ENCODE results near the gene PGGHG.

Gene PGGHG

DNA sequence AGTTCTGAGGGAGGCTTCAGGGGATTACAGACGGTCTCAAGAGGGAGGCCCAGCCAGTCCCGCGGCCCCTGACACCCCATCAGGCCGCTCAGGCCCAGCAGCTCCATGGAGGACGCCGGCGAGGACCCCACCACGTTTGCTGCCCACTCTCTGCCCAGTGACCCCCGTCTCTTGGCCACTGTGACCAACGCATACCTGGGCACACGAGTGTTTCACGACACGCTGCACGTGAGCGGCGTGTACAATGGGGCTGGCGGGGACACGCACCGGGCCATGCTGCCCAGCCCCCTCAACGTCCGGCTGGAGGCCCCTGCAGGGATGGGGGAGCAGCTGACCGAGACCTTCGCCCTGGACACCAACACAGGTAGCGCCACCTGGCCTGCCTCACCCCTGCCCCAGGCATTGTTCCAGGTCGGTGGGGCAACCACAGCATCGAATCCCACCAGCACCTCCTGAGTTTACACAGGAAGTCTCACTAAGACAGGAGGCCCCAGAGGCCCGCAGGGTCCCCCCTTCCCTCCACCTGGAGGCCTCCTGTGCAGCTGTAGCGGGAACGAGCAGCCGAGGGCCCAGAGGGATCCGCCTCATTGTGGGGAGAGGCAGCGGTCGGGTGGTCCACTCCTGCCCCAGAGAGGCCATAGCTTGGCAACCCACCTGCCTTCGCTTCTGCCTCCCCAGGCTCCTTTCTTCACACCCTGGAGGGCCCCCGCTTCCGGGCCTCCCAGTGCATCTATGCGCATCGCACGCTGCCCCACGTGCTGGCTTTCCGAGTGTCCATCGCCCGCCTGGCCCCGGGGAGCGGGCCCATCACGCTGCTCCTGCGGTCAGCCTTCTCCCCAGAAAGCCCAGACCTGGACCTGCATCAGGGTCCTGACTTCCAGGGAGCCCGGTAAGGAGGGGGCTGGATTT, 1.0 kb downstream of the PGGHG start:
- Histone ChIP-seq H3K4me1 (ENCODE audit: insufficient read depth, low read length) (peaks cover 3% of the 10 kb centered on the region; the same call in 1 of the 2 replicates), H3K27ac (ENCODE audit: low read length) (no peak overlapping the region), H3K27me3 (ENCODE audit: insufficient read depth, low read length) (peaks cover 19% of the 10 kb centered on the region), H3K36me3 (ENCODE audit: insufficient read depth, low read depth, low read length) (peaks cover 18% of the 10 kb centered on the region), H3K9ac (ENCODE audit: low read depth, low read length) (peak overlapping the region; percentile 48; the same call in 1 of the 2 replicates), H3K9me3 (ENCODE audit: insufficient read depth, low read depth, low read length) (no peaks in the 10 kb centered on the region), H3K4me3 (ENCODE audit: low read length) (peak overlapping the region; percentile 52; the same call in 1 of the 2 replicates)

DNA sequence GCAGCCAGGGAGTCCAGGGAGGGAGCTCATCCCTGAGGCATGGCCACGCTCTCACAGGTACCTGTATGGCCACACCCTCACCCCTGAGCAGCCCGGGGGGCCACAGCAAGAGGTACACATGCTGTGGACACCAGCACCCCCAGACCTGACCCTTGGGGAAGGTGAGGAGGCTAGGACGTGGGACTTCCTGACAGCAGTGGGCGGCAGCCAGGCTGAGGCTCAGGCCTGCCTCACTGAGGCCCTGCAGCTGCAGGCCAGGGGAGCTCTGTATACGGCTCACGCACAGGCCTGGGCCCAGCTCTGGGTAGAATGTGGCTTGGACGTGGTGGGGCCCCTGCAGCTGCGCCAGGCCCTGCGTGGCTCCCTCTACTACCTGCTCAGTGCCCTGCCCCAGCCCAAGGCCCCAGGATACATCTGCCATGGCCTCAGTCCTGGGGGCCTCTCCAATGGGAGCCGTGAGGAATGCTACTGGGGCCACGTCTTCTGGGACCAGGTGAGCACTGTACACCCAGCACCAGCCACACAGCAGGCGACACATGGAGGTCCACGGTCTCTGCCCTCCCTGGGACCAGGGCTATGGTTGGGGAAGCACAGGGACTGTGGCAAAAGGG, 1.8 kb downstream of the PGGHG start:
- Histone ChIP-seq H3K36me3 (ENCODE audit: insufficient read depth, low read depth, low read length) (peaks cover 18% of the 10 kb centered on the region), H3K27ac (ENCODE audit: low read length) (no peak overlapping the region)

DNA sequence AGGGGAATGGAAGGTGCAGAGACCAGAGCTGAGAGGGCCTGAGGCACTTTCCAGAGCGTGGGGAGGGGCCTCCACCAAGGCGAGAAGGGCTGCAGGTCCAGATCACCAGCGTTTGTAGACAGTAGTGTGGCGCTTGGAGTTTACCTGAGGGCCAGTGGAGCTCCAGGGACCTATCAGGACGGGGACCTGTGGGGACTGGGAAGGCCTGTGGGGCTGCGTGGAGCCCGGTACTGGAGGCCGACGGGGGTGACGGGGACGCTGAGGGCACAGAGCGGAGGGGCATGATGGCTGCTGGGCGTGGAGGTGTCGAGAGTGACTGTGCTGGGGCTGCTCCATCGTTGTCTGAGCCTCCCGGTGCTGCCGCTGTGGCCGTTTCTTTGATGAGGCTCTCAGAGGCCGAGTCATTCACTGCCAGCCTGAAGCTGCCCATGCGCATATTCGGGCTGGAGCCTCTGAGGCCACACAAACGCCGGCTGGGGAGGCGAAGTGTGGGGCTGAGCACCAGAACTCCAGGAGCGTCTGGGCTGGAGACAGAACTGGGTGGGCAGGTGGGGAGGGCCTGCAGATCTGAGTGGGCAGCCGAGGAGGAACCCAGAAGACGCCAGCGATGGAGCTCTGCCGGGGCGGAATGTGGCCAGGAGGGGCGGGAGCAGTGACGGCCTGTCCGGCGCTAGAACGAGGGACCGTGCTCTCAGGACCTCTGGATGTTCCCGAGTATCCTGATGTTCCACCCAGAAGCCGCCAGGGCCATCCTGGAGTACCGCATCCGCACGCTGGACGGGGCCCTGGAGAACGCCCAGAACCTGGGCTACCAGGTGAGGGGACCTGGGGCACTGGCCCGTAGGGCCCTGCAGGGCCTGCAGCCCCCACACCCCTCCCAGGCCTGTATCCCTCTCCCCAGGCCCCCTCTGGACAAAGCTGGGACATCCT, 2.6 kb downstream of the PGGHG start:
- no peak overlapping the region for H3K4me3 ChIP-seq (ENCODE audit: low read length)
- H3K27ac ChIP-seq (ENCODE audit: low read length): no peak overlapping the region
- H3K9me3 ChIP-seq (ENCODE audit: insufficient read depth, low read depth, low read length): no peaks in the 10 kb centered on the region
- H3K9ac ChIP-seq (ENCODE audit: low read depth, low read length): no peak overlapping the region
- H3K27me3 ChIP-seq (ENCODE audit: insufficient read depth, low read length): peaks cover 19% of the 10 kb centered on the region
- H3K4me1 ChIP-seq (ENCODE audit: insufficient read depth, low read length): peaks cover 3% of the 10 kb centered on the region; the same call in 1 of the 2 replicates
- peaks cover 18% of the 10 kb centered on the region for H3K36me3 ChIP-seq (ENCODE audit: insufficient read depth, low read depth, low read length)

More for the DNA sequence above, 1.8 kb downstream of the PGGHG start:
- Histone ChIP-seq H3K4me1 (ENCODE audit: insufficient read depth, low read length) (peaks cover 3% of the 10 kb centered on the region; the same call in 1 of the 2 replicates), H3K27me3 (ENCODE audit: insufficient read depth, low read length) (peaks cover 19% of the 10 kb centered on the region), H3K9me3 (ENCODE audit: insufficient read depth, low read depth, low read length) (no peaks in the 10 kb centered on the region), H3K9ac (ENCODE audit: low read depth, low read length) (no peak overlapping the region), H3K4me3 (ENCODE audit: low read length) (no peak overlapping the region)

DNA sequence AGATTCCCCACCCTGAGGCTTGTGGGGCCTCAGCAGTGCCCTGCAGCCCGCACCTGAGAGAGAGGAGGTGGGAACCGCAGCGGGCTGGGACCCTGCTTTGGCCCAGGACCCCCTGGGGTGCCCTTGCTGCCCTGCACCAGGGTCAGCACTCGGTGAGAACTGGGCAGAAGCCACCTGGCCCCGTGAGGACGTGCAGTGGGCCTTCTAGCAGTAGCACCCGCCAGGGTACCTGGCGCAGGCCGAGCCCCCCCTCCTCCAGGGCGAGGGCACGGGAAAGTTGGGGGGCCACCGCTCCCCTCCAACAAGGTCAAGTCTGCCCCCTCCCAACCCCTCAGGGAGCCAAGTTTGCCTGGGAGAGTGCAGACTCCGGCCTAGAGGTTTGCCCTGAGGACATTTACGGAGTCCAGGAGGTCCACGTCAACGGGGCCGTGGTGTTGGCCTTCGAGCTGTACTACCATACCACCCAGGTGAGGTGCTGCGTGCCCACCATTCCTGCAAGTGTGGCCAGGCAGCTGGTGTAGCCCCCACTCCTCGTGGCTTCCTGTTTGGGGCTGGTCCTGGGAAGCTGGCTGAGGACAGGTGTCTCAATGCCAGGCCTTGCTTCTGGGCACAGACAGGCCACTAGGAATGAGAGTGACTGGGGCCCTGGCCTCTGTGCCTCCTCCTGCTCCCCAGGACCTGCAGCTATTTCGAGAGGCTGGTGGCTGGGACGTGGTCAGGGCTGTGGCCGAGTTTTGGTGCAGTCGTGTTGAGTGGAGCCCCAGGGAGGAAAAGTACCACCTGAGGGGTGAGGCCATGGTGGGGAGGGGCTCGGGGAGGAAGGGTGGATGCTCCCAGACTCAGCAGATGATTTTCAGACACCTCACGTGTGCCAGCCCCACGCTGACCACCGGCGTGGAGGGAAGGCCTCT, 3.5 kb downstream of the PGGHG start:
- Histone ChIP-seq H3K4me1 (ENCODE audit: insufficient read depth, low read length) (peaks cover 3% of the 10 kb centered on the region; the same call in 1 of the 2 replicates), H3K4me3 (ENCODE audit: low read length) (no peak overlapping the region), H3K27ac (ENCODE audit: low read length) (no peak overlapping the region), H3K27me3 (ENCODE audit: insufficient read depth, low read length) (peaks cover 13% of the 10 kb centered on the region), H3K9ac (ENCODE audit: low read depth, low read length) (no peak overlapping the region), H3K9me3 (ENCODE audit: insufficient read depth, low read depth, low read length) (no peaks in the 10 kb centered on the region), H3K36me3 (ENCODE audit: insufficient read depth, low read depth, low read length) (peaks cover 18% of the 10 kb centered on the region)

DNA sequence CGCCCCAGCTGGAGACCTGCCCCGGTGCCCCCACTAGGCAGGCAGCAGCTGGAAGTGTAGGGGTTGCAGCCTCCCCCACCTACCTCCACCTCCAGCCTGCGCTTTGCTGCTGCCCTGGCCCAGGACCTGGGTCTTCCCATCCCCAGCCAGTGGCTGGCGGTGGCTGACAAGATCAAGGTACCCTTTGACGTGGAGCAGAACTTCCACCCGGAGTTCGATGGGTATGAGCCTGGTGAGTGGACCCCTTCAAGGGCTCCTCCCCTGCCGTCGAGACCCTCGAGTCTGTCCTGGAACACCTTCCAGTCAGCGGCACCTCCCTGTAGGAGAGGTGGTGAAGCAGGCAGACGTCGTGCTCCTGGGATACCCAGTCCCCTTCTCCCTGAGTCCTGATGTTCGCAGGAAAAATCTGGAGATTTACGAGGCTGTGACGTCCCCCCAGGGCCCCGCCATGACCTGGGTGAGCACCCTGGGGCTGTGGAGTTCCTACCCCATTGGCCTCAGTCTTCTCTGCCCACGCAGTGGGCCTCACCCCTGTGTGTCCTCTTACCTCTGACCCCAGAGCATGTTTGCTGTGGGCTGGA, 4.4 kb downstream of the PGGHG start:
- H3K4me1 ChIP-seq (ENCODE audit: insufficient read depth, low read length): no peaks in the 10 kb centered on the region; the same call in 1 of the 2 replicates
- peaks cover 18% of the 10 kb centered on the region for H3K36me3 ChIP-seq (ENCODE audit: insufficient read depth, low read depth, low read length)
- no peaks in the 10 kb centered on the region for H3K9me3 ChIP-seq (ENCODE audit: insufficient read depth, low read depth, low read length)
- H3K27ac ChIP-seq (ENCODE audit: low read length): no peak overlapping the region
- H3K27me3 ChIP-seq (ENCODE audit: insufficient read depth, low read length): peaks cover 4% of the 10 kb centered on the region
- no peak overlapping the region for H3K4me3 ChIP-seq (ENCODE audit: low read length)
- H3K9ac ChIP-seq (ENCODE audit: low read depth, low read length): no peak overlapping the region; the same call in 1 of the 2 replicates

DNA sequence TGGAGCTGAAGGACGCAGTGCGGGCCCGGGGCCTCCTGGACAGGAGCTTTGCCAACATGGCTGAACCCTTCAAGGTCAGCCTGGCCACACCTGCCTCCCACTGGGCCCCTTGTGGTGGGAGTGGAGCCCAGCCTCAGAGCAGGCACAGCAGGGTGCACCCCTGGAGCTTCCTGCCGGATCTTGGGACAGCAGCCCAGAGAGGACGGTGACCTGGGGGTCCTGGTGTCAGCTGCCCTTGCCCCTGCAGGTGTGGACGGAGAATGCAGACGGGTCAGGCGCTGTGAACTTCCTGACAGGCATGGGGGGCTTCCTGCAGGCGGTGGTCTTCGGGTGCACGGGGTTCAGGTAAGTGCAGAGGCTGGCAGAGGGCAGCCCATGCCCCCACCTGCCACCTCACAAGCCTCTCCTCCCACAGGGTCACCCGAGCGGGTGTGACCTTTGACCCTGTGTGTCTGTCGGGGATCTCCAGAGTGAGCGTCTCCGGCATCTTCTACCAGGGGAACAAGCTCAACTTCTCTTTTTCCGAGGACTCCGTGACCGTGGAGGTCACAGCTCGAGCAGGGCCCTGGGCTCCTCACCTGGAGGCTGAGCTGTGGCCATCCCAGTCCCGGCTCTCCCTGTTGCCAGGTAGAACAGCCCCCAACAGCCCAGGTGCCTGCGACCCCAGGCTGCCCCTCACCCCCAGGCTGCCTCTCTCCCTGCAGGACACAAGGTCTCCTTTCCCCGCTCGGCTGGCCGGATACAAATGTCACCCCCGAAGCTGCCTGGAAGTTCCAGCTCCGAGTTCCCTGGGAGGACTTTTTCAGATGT, 5.1 kb downstream of the PGGHG start:
- no peaks in the 10 kb centered on the region; the same call in 1 of the 2 replicates for H3K4me1 ChIP-seq (ENCODE audit: insufficient read depth, low read length)

DNA sequence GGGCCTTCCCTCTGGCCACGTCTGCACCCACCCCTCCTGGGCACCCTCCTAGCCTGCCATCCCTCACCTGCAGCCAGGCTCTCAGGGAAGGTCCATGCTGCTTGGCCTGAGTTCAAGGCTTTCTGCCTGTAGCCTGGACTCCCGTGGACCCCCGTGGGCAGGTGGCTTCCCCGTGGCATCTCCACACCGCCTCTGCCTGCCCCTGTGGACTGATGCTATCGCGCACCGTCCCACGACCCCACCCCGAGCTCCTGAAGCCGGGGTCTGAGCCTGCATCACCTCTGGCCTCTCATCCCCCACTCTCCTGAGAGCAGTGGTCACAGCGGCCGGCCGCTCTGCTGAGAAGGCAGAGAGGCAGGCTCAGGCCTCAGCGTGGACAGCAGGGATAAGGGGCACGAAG, 5.9 kb downstream of the PGGHG start:
- no peaks in the 10 kb centered on the region for H3K27me3 ChIP-seq (ENCODE audit: insufficient read depth, low read length)
- H3K9ac ChIP-seq (ENCODE audit: low read depth, low read length): no peak overlapping the region
- H3K4me1 ChIP-seq (ENCODE audit: insufficient read depth, low read length): no peaks in the 10 kb centered on the region; the same call in 1 of the 2 replicates
- no peaks in the 10 kb centered on the region for H3K9me3 ChIP-seq (ENCODE audit: insufficient read depth, low read depth, low read length)
- no peak overlapping the region for H3K27ac ChIP-seq (ENCODE audit: low read length)
- peaks cover 18% of the 10 kb centered on the region for H3K36me3 ChIP-seq (ENCODE audit: insufficient read depth, low read depth, low read length)
- H3K4me3 ChIP-seq (ENCODE audit: low read length): no peak overlapping the region

More for the DNA sequence above, 5.1 kb downstream of the PGGHG start:
- Histone ChIP-seq H3K36me3 (ENCODE audit: insufficient read depth, low read depth, low read length) (peaks cover 18% of the 10 kb centered on the region), H3K9me3 (ENCODE audit: insufficient read depth, low read depth, low read length) (no peaks in the 10 kb centered on the region), H3K9ac (ENCODE audit: low read depth, low read length) (no peak overlapping the region), H3K27me3 (ENCODE audit: insufficient read depth, low read length) (no peaks in the 10 kb centered on the region), H3K27ac (ENCODE audit: low read length) (no peak overlapping the region), H3K4me3 (ENCODE audit: low read length) (no peak overlapping the region)

DNA sequence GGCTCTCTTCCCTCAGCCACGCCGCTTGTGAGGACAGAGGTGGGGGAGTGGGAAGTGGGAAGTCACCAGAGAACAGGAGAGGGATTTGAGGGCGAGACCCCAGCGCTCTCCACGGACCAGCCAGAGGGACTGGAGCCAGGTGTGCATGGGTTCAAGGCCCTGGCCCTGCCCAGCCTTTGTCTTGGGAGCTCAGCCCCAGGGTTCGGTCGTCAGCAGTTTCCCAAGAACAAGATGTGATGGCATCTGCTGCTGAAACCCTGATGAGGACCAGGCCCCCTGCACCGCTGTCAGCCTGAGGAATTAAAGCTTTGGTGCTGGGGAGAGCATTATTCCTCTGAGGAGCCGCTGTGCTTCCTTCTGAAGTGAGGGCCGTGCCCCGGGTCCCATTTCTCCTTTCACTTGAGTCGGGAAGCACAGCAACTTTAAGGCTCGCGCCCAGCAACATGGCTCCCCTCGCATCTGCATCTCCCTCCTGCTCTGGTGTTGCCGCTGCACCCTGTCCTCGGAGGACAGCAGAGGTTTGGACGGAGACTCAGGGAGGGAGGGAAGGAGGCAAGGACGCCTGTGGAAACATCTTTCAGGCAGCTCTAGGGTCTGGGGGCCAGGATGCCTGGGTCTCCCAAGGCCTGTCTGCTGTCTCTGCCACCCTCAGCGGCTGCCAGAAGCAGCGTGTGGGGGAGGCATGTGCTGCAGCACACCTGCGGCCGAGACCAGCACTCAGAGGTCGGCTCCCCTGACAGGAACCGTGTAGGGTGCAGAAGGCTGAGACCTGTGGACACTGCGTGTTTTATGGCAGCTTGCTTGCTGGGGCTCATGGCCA, 6.6 kb downstream of the PGGHG start:
- Histone ChIP-seq H3K4me1 (ENCODE audit: insufficient read depth, low read length) (peaks cover 7% of the 10 kb centered on the region), H3K36me3 (ENCODE audit: insufficient read depth, low read depth, low read length) (peaks cover 18% of the 10 kb centered on the region), H3K27me3 (ENCODE audit: insufficient read depth, low read length) (no peaks in the 10 kb centered on the region), H3K9ac (ENCODE audit: low read depth, low read length) (no peak overlapping the region), H3K4me3 (ENCODE audit: low read length) (no peak overlapping the region), H3K9me3 (ENCODE audit: insufficient read depth, low read depth, low read length) (no peaks in the 10 kb centered on the region), H3K27ac (ENCODE audit: low read length) (no peak overlapping the region)

DNA sequence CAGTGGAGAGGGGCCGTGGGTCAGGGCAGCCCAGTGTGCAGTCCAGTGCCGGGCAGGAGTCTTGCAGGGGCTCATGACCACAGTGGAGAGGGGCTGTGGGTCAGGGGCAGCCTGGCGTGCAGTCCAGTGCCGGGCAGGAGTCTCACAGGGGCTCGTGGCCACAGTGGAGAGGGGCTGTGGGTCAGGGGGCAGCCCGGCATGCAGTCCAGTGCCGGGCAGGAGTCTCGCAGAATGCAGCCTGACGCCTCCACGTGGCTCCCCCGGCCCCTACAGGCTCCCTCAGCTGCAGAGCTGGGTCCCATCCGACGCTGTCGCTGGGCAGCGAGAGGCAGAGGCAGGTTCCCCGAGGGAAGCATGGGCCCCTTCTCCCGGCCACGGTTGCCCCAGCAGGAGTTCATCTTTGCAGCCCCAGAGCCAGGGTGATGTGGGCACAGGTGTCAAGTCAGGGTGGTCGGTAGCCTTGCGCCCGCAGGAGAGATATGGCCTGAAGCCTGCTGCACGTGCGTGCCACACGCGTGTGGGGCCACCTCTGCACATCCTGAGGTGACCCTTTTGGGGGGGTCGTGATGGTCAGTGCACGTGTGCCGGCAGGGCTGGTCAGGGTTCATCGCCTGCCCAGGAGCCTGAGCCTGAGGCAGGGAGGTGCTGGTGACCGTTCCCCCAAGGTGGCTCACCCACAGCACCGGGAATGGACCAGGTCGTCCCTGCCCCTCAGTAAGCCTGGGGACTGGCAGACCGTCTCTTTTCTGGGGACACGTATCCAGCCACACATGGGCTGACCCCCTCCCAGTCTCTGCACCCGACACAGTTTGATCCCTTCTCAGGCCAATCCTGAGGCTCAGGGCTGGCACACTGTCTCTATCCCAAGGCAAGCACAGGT, 7.5 kb downstream of the PGGHG start:
- Histone ChIP-seq H3K36me3 (ENCODE audit: insufficient read depth, low read depth, low read length) (peaks cover 18% of the 10 kb centered on the region), H3K27ac (ENCODE audit: low read length) (no peak overlapping the region), H3K27me3 (ENCODE audit: insufficient read depth, low read length) (no peaks in the 10 kb centered on the region), H3K4me1 (ENCODE audit: insufficient read depth, low read length) (peaks cover 9% of the 10 kb centered on the region), H3K9ac (ENCODE audit: low read depth, low read length) (no peak overlapping the region), H3K9me3 (ENCODE audit: insufficient read depth, low read depth, low read length) (no peaks in the 10 kb centered on the region), H3K4me3 (ENCODE audit: low read length) (no peak overlapping the region)

All from iPS-20b (cell line).